GM21723 (cell line): ENCODE measurements around the gene HIVEP1.

Experiments
- ATAC-seq: cut with Tn5 transposase; IDR thresholded peaks from one replicate; pipeline ENCODE4 v1.9.1; 2021; ENCODE audit warnings: mild to moderate bottlenecking, moderate library complexity; ENCODE audit not compliant: unreplicated experiment

The HIVEP1 gene

DNA sequence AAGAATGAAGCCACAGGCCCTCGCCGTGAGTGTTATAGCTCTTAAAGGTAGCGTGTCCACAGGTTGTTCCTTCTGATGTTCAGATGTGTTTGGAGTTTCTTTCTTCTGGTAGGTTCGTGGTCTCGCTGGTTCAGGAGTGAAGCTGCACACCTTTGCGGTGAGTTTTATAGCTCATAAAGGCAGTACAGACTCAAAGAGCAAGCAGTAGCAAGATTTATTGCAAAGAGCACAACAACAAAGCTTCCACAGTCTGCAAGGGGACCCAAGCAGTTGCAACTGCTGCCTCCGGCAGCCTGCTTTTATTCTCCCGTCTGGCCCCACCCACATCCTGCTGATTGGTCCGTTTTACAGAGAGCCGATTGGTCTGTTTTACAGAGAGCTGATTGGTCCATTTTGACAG, 5.2 kb downstream of the HIVEP1 start:
- ATAC-seq: no peak

DNA sequence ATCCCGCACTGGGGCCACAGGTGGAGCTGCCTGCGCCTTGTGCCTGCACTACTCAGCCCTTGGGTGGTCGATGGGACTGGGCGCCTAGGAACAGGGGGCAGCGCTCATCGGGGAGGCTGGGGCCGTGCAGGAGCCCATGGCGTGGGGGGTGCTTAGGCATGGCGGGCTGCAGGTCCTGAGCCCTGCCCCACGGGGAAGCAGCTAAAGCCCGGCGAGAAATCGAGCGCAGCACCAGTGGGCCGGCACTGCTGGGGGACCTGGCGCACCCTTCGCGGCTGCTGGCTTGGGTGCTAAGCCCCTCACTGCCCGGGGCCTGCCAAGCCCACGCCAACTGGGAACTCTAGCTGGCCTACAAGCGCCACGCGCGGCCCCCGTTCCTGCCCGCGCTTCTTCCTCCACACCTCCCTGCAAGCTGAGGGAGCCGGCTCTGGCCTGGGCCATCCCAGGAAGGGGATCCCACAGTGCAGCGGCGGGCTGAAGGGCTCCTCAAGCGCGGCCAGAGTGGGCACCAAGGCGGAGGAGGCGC, 5.8 kb downstream of the HIVEP1 start:
- no peak for ATAC-seq

DNA sequence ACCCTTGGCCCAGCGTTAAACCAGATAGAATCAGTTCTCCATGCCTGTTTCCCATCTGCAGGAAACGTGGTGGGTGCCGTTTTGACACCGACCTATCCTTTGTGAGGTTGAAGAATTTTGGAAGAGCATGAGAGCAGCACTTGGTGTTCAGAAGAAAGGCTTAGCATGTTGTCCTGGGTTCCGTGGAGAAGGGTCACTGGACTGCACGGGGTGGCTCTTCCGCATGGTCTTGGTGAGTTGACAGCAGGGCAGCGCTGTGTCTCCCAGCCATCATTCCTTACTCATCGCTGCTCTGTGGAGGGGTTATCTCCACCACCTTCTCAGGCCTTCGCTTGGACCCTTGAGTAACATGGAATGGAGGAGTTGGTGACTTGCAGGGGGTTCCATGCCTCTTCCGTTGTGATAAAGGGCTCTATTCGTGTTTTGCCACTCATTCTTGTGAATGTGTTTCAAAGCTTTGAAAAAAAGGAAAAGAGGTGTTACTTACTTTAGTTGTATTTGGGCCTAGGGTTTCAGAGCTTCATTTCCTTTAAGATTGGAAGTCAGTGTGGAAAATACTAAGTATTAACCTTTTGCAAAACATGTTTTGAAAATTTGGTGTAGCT, 8.2 kb downstream of the HIVEP1 start:
- no peak for ATAC-seq

DNA sequence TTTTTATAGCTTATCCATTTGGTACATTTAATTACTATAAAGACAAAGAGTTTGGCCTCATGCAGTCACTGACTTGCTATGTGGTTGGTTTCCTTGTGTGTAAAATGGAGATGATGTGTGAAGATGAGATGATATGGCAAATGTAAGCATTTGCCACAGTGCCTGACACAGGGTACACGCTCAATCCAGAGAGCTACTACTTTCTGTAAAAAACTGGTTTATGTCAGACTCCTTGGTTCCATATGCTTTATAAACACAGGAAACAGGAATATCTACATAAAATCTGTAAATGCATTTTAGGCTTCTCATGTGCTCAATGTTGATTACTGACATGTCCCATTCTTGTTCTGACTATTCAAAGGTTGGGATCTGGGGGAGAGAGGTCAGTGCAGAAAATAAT, 10.4 kb downstream of the HIVEP1 start:
- ATAC-seq: no peak

DNA sequence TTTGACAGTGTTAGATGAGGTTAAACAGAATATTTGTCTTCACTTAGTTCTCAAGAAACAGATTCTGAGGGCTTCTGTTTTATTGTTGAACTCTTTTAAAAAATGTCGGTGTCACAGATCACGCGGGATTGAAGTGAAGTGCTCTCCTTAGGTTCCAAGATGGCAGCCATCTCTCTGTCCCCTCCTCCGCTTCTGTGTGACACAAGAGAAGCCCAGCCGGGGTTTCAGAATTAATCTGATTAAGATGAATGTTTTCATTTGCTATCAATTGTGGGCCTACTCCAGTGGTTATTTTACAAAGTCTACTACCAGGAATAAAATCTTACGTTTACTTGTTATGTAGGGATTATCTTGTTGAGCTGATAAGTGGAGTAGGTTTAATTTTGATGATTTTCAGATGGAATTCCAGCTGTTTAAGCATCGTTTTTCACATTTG, 10.9 kb downstream of the HIVEP1 start:
- no peak for ATAC-seq

DNA sequence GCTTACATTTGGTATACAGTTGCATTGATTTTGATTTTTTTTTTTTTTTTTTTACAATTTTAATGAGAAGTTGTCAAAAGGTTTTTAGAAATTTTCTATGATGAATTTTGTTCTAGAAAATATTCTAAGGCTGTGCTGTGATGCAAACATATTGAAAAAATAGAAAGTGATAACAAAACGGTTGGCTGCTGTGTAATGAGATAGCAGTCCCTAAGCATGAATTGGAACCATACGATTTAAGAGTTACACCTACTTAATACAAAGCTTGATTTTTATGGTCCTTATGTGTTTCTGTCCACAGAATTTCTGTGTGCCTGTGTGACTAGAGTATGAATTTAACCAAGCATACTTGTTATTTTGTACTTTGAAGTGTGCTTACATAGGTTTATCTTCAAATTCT, 12.1 kb downstream of the HIVEP1 start:
- ATAC-seq: no peak

DNA sequence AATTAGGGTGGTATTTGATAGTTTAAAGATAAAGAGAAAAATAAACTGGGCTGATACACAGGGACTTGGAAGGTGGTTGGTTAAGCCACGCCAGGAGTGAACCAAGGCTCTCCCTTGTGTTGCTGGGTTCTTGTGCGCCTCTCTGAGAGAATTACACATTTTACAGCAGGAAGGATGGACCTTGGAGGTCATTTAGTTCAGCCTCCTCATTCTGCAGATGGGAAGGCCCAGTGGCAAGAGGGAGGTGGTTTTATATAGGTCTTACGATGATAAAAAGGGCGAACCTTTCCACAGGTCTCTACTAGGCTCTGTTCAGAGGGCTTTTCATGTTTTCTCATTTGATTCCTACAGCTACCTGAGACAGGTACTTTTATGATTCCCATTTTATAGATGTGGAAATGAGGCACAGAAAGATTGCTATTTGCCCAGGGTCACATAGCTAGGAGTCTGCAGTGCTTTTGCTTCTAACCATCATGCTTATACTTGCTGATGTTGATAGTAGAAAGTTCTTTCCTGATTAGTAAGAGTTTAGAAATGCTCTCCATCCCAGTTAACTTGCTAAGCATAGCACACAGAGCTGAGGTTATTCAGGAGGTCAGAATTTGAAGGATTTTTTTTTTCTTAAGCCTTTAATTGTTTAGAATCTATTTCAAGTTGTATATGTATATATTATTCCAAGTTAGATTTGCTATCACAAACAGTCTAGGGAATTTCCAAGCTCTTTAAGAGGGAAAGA, 12.8 kb downstream of the HIVEP1 start:
- no peak for ATAC-seq

DNA sequence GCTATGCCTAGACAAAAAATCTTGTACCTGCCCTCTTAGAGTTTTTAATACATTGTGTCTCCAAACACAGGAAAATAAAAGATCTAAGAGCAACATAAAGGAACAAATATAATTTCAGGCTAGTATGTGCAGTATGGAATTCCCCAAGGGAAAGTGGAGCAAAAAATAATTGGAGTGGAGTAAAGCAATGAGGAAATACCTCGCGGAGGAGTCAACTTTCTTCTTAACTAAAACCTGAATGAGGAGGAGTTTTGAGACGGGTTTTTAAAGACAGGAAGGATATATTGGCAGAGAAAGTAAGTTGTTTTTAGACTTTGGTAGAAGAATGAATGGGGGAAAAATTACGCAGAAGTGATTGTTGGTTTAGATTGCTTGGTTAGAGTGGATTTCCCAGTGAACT, 14.0 kb downstream of the HIVEP1 start:
- ATAC-seq: no peak

DNA sequence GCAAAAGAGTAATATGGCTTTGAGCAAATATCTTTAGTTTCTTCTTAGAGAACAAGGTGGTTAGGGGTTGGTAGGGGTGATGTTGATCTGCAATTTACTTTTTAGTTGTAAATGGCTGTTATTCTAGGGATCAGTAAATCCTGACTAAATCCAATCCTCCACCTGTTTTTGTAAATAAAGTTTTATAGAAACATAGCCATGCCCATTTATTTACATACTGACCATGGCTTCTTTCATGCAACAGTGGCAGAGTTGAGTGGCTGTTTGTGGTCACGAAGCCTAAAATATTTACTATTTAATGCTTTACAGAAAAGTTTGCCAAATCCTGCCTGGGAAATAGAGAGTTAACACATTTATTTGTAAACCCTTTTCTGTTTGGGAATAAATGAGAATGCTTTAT, 14.7 kb downstream of the HIVEP1 start:
- no peak for ATAC-seq

DNA sequence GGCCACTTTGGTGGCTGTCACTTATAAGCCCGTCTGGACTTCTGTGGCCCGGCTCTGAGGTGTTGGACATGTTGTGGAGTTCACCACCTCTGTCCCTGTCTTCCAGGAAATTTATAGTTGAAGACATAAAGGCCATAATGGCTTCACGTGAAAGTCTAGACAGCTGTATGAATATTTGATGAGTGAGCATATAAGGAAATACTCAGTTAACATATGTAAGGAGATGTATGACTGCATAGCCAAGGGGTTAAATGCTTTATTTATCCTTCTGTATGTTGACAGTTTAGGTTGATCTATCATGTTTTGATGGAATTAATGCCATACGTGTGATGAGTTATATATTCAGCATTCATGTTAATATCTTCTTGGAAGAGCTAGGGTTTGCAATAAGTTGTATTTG, 16.1 kb downstream of the HIVEP1 start:
- no peak for ATAC-seq

DNA sequence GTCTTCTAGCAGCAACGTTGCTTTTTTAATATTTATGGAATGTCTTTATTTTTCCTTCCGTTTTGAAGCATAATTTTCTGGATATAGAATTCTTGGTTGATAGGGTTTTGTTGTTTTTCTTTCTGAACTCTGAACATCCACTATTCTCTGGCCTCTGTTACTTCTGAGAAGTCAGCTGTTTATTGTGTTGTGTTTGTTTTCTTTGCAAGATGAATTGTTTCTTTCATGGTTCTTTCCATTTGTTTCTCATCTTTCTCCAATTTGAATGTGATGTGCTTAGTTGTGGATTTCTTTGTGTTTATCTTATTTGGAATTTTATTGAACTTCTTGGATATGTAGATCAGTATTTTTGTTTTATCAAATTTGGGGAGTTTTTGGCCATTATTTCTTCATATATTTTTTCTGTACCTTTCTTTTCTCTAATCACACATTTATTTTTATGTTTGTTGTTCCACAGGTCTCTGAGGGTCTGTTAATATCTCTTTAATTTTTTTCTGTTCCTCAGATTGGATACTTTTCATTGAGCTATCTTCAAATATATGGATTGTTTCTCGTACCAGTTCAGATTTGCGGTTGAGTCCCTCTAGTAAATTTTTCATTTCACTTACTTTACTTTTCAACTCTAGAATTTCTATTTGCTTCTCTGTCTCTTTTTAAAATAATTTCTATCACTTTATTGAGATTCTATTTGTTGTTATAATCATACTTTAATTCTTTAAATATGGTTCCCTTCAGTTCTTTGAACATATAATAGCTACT, 18.0 kb downstream of the HIVEP1 start:
- no peak for ATAC-seq

DNA sequence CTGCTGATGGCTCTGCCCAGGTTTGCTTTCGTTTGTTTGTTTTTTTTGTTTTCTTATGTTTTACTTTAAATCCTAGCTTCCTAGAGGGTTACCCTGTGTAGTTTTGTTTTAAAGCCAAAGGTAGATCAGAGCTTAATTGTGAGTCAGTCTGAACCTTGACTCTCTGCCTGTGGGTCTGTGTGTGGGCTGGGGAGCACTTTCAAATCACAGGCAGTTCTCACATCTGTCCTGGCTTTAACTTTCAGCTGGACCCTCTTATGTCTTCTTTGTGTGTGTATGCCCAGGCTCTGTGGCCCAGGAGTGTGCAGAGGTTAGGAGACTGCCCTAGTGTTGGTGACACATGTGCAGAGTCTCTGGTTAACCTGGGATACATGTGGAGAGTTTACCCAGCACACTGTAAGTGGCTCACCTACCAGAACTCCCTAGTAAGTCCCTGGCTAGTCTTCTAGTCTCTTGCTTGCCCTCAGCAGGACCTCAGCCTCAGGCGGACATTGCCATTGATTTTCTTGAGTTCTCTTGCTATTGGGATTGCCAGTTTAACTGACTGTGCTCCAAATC, 19.0 kb downstream of the HIVEP1 start:
- ATAC-seq: no peak

DNA sequence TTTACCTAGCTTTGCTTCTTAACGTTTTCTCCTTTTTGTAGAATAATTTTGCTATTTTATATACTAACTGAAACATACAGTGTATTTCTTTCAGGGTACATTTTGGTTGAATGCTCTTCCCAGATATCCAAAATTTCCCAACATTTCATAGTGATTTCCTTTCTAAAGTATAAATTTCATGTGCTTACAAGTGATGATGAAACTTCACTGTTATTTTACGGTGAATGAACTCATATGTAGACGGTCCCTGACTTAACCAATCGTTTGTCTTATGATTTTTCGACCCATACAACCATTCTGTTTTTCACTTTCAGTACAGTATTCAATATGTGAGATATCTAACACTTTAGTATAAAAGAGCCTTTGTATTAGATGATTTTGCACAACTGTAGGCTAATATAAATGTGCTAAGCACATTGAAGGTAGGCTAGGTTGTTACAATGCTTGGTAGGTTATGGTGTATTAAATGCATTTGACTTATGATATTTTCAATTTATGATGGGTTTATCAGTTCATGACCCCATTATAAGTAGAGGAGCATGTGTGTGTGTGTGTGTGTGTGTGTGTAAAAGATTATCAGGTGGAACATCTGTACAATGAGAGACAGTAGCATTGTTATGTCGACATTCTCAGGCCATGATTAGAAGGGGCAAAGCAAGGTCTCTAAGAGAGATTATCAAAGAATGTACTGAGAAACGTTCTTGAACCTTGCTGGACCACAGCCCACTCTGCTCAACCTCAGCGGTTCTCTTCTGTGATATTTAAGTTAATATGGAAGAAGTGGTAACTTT, 20.9 kb downstream of the HIVEP1 start:
- no peak for ATAC-seq

DNA sequence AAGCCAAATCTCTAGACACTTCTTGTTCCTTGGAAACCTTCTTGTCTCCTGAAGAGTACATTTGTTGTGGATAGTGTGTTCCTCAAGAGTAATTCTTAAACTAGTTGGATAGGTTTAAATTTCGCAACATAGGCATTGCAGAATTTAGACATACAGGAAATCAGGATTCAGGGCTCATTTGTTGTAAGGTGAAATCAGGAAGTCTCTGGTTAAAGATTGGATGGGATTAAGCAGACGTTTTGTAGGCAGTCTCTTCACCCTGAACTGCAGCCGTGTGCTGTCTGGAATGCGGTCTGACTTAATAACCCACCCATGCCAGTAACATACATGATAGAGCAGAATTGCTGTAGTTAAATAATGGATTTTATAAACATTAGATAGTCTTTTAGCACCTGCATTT, 21.7 kb downstream of the HIVEP1 start:
- ATAC-seq: no peak

DNA sequence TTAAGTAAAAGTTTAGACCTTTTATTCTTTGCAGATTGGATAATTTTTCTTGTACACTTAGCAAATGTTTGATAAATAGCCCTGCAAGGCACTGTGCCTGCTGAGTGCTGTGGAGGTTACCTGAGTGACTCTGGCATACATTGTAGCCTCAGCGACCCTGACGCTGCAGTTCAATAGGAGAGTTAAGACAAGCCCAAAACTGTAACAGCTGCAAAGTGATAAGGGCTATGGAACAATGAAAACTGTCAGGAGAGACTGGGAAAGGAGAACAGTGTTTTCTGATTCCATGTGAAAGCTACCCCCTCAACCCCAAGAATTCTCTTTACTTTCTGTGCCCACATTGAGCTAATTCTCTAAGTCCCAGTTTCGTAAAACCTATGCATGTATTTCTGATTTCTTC, 22.2 kb downstream of the HIVEP1 start:
- ATAC-seq: no peak

DNA sequence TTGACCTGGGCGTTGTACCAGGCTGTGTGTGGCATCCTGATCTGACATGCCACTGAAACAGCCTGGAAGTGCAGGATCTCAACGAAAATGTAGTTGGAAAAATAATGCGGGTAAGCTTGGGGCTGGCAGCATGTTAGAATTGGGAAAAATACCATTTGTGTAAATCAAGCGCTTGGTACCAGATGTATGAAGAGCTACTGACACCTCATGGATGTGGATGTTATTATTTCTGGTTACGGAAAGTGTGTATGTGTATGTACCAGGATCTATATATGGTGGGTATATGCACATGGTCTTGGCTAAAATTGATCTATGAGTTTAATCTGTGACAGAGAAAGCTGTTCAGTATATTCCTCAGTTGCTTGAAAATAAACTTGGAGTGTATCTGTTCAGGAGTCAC, 22.7 kb downstream of the HIVEP1 start:
- ATAC-seq: no peak

DNA sequence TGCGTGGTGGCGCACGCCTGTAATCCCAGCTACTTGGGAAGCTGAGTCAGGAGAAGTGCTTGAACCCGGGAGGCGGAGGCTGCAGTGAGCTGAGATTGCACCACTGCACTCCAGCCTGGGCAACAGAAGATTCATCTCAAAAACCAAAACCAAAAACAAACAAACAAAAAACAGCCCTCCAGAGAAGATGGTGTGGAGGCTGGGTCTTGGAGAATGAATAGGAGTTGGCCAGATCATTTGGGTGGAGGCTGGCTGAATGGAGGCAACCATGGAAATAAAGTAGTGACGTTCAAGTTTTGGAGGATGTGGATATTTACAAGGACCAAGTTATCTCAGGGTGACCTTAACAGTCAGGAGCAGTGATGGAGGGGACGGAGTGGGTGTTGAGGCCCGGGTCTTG, 24.7 kb downstream of the HIVEP1 start:
- no peak for ATAC-seq

DNA sequence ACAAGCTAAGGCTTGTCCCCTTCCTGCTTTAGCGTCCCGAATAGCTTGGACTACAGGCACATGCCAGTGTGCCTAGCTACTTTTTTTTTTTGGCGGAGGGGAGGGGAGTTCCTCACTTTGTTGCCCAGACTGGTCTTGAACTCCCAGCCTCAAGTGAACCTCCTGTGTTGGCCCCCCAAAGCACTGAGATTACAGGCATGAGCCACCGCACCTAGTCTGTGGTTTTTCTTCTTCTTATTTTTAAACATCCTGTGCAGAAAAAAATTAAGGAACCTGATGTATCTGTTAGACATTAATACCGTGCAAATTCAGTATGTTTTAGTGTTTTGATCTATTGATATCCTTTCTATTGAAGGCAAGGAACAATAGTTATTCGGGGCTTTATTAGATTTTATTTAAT, 25.7 kb downstream of the HIVEP1 start:
- no peak for ATAC-seq

DNA sequence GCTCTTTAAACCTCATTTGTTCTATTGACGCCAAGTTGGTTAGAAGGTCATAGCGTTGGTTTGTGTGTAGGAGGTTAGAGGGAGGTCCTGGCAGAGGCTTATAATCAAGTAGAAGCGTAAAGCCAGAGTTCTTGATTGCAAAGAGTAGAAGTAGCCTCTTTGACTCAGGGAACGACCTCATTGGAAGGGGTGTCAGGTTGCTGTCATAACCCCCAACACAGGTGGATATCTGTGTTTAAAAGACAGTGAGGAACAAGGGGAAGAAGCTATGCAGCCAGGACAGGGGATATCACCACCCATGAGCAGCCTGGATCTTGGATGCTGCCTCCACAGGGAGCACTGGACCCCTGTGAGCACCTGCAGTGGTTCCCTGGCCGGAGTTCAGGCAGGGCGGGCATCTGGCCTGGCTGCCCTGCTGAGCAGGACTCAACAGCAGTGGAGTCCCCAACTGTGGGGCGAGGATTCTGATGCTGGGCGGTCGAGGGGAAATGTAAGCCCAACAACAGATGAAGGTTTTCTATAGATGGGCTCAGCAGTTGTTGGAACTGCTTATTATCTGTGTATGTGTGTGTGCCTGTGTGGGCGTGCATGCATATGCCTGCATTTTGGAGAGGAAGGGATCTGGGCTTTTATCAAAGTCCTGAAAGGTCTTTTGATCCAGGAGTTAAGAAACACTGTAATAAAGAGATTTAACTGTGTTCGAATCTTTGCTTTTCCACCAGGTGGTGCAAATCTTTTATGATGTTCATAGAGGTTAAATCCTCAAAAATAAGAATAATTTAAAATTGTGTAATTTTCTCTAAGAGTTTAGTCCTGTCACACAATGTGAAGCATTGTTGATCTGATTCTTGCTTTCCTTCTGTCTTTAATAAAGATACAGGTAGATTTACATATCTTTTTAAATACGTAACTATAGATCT, 27.7 kb downstream of the HIVEP1 start:
- no peak for ATAC-seq

DNA sequence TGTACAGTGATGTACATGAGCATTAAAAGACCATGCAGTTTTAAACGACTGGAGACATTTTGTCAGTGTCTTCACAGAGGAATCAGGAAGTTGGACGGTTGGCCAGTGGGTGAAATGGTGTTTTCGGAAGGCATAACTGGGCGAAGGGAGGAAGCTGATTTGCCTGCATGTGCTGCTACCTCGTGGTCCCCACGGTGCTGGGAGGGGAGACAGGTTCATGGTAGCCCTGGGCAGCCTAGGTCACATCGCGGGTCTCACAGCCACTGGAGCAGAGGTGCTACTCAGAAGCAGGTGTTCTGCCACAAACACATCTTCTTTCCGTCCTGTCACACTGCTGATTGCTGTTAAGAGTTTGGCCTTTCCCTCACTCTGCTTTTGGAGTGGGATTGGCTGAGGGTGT, 35.2 kb downstream of the HIVEP1 start:
- no peak for ATAC-seq
